NCI-H146 treated with DMSO at 0.1 percent for 48 hours (cell line): ENCODE data around the gene BRINP3.
A peak's percentile ranks its signal among the peaks of the same experiment; 100 is the strongest.

ENCODE experiments used
- DNase-seq: peaks from one replicate; lab custom pipeline; 2025; ENCODE audit not compliant: unreplicated experiment; lab: John Stamatoyannopoulos, UW

The BRINP3 gene

DNA sequence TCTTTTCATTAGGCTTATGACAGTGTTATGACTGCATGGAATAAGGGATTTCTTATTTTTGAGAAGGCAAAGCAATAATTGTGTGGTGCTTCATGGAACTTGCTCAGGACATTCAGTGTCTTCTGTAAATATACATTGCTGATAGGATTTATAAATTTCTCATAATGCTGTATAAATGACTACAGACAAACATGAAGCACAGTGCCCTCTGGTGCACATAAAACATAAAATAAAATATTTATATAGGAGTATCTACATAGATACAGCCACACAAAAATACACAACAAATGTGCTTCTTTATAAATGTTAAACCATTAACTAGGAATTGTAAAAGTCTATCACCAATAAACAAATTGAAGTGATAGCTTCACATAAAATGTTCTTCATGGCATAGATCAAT lies 24.1 kb downstream of the BRINP3 start:
- no peak for DNase-seq

DNA sequence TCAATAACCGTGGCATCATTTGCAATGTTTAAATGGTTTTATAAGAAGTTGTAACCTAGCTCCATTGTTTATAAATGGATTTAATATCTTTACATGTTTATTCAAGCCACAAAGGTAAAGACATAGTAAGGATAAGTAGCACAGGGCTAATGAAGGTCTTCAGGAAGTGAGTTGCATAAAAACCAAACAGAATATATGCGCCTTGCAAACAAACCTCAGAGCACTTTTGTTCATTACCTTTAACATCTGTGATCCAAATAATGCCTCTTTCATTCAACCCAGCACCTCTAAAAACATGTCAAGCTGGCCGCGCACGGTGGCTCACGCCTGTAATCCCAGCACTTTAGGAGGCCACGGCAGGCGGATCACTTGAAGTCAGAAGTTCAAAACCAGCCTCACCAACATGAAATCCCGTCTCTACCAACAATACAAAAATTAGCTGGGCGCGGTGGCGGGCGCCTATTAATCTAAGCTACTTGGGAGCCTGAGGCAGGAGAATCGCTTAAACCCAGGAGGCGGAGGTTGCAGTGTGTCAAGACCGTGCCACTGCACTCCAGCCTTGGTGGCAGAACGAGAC lies 25.3 kb downstream of the BRINP3 start:
- DNase-seq = peak; percentile 12

DNA sequence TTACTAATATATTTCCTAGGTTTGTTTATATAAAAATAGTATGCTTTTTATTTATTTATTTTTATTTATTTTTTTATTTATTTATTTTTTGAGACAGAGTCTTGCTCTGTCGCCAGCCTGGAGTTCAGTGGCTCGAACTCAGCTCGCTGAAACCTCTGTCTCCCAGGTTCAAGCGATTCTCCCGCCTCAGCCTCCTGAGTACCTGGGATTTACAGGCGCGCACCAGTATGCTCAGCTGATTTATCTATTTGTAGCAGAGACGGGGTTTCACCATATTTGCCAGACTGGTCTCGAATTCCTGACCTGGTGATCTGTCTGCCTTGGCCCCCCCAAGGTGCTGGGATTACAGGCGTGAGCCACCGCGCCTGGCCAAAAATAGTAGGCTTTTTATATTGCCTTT lies 33.2 kb downstream of the BRINP3 start:
- DNase-seq = no peak

DNA sequence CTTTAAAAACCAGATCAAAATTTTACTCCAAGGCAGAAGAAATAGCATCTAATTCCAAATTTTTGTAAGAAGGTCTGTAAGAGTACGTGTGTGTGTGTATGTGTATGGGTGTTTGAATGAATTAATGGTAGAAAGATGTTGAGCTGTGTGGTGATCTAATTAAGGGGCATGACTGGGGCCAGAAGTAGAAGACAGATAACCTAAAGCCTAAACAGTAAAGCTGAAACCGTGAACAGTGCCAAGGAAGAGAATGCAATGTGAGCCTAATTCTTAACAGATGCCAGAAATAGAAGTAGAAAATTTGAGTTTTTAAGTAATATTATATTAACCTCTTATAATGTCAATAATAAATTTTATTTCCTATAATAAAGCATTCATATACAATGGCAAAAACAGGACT lies 38.2 kb downstream of the BRINP3 start:
- DNase-seq = no peak

DNA sequence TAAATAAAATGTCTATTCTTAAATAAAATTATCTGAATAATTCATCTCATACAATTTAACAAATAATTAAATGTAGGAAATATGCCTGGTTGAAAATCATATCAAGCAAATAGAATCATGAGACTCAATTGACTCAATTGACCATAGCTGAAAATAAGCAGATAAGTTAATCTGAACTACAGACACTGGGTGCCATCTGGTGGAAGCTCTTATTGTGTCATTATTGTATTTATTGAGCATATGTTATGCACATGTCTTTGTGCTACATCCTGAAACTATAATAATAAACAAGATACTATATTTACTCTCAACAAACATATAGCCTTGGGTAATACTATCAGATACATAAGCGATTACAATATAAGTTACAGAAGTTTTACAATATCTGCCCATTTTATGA lies 41.0 kb downstream of the BRINP3 start:
- peak; percentile 1 for DNase-seq

DNA sequence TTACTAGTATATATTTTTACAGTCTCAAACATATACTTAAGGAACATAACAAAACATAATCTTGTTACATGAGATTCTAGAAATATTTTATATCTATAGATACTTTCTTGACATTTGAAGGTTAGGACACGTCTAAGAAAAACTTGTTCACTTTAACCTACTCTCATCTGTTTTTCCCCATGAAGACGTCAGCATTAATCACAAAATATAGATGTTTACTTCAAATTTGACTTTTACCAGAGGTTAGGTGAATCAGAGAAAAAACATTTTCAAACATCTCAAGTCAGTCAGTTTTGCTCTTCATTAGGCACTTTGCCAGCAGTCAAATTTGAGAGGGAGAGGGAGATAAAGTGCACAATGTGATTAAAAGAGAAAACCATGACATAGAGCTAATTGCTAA lies 47.7 kb downstream of the BRINP3 start:
- no peak for DNase-seq

DNA sequence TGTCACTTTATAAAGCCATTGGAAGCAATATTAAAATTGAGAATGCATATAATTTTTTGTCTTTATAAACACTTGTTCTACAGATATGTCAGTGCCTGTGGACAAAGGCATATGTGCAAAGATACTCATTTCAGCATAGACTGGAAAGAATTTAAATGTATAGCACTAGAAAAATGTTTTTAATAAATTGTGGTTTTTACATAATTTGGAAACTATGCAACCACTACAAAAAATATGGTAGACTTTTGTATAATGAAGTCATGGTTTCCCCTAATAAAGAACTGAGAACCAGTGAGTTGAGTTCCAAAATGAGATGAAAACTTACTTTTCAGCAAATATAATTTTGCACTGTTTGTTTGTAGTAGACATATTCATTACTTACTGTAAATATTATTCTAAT lies 48.5 kb downstream of the BRINP3 start:
- DNase-seq = no peak

DNA sequence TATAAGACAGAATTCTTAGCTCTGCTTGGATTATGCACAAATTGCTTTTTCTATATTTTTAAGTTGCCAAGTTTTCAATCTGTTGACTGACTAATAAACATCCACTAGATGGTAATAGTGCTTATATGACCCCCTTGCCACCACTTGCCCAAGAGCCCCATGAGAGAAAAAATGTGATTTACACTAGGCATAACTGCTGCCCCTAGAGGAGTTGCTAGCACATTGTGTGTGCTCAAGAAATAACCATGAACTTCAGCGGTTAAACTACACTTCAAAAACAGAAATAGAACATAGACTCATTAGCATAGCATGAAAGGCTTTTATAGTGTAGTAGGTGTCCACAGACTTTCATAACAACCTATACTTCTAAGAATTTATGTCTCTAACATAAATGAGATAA lies 61.4 kb downstream of the BRINP3 start:
- no peak for DNase-seq

DNA sequence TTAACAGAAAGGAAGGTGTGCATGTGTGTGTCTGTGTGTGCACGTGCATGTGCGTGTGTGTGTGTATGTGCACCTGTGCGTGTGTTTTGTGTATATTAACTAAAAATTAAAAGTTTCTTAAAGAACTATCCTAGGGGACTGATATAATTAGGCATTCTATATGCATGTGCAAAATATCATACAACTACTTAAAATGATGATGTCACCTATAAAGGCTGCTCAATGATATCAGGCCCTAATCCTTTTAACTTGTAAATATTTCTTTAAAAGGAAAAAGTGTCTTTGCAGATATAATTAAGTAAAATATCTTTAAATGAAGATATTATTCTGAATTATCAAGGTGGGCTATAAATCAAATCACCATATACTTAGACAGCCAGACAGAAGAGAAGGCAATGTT lies 64.5 kb downstream of the BRINP3 start:
- DNase-seq = no peak

DNA sequence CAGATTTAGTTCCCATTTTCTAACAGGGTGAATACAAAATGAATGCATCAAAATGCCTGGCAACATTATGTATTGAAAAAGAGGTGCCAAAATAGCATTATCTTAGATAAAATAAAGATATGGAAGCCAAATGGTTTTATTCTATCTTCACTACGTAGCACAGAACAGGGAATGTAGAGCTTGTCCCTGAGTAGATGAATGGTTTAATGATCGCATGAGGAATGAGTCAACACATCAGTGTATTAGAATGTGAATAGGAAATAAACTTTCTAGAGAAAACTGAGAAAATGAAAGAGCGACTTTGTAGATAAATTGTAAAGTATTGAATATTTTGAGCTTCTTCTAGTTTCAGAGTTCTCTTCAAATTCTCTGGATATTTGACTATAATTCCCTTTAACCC lies 74.3 kb downstream of the BRINP3 start:
- no peak for DNase-seq

DNA sequence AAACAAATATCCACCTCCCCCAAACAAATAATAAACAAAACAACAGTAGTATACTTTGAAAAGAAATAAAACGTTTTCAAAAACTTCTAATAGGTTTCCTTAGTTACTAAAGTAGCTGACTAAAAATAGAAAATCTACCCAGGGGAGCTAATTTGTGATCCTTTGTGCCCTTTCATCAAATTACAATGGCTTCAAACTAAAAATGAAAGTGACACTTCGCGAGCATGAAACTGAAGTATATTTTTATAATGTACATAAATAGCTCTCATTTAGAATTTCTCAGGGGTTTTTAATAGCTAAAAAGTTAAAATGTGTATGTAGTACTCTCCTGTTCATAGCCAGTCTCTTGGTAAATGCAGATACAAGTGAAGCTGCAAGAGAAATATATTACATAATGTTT lies 78.4 kb downstream of the BRINP3 start:
- no peak for DNase-seq

DNA sequence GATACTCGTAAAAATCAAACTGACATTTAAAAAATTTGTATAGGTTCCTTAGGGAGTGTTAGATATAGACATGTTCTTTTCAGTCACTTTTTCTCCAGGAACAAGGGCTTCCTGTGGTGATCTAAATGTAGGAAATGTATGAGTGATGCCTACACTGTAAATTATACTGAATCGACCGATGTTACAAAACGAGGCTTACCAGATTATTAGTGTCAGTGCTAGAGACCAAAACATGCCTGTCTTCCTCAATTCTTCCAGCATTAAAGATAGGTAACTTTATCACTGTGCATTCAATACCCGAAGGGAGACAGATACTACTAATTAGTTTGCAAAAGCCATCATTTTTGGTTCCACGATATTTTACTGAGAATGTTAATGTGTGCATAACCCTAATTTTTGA lies 86.1 kb downstream of the BRINP3 start:
- peak; percentile 6 for DNase-seq

DNA sequence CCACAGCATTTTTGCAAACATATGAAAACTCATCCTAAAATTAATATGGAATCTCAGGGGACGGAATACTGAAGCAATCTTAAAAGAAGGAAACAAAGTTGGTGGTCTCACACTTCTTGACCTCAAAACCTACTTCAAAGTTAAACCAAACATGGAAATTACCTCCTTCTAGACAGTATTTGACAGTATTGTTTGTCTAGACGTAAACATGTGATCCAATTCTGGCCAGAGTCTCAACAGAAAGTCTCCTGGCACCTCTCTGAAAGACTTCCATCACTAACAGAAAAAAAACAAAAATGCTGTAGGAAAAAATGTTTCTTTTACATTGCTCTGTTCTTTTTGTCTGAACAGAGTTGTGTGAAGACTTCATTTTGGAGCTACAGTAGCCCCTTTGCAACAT lies 99.7 kb downstream of the BRINP3 start:
- no peak for DNase-seq

DNA sequence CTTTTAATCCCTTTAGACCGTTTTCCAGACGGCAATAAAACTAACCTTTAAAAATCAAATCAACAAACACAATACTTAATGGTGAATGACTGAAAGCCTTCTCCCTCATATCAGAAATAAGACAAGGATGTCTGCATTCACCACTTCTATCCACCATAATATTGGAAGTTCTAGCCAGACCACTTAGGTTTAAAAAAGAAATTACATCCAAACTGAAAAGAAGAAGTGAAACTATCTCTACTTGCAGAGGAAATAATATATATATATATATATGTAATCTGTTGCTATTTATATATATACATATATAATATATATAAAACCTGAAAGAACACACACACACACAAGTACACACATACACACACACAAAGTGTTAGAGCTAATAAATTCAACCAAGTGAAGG lies 100.4 kb downstream of the BRINP3 start:
- no peak for DNase-seq

DNA sequence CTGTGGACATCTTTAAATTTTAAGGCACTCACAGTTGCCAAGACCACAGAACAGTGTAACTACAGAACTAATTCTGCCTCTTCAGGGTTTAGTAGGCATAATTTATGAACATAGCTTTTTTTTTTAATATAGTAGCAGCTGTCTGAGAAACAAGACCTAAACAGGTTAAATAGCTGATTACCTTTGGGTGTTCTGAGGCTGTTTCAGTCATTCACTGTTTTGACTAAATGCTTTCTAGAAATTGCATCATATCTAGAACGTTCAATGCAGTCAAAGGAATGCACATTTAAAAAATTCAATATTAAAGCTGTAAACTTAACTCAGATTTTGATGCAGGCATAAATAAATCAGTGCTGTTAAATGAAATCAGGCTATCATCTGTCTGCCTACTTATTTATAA lies 101.6 kb downstream of the BRINP3 start:
- DNase-seq = no peak

DNA sequence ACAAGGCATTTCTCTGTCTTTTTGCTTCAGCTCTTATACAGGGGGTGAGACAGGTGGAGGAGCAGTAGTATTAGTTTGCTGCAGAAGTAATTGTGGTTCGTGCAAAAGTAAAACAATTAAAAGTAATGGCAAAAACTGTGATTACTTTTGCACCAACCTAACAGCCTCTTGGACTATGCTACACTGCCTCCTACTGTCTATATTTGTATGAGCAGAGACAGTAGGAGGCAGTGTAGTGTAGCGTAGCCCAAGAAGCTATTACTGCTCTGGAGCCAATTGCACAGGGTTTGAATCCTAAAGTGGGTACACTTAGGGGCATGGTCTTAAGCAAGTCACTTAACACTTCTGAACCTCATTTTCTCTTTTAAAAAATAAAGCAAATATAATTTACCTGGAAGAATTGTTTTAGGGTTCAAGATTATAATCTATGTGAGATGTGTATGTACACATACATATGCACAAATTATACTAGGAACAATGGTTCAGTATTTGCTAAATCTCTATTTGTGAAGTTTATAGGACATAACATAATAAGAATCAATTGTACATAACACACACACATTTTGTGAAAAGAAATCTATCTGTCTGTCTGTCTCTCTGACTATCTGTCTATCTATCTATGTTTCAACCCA lies 103.8 kb downstream of the BRINP3 start:
- peak; percentile 24 for DNase-seq

DNA sequence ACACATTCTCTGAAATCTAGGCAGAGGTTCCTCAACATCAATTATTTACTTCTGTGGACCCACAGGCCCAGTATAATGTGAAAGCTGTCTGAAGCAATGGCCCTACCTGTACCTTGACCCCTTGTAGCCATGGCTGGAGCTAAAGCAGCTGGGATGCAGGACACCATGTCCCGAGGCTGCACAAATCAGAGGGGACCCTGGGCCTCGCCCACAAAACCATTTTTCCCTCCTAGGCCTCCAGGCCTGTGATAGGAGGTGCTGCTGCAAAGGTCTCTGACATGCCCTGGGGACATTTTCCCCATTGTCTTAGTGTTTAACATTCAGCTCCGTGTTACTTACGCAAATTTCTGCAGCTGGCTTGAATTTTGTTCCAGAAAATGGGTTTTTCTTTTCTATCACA lies 110.5 kb downstream of the BRINP3 start:
- DNase-seq = no peak

DNA sequence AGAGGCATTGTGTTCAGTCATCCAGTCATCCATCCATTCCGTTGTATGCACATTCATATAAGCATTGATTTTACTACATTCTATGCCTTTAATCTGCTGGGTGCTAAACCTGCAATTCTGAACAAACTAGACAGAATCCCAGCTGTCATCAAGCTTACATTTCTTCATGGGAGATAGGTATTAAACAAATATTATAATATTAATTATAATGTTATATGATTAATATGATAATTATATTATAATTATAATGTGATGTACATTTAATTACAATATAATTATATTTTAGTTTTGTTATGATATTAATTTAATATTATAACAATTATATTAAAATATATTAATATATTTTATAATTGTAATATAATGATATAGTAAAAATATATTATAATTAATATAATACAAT lies 112.4 kb downstream of the BRINP3 start:
- no peak for DNase-seq

DNA sequence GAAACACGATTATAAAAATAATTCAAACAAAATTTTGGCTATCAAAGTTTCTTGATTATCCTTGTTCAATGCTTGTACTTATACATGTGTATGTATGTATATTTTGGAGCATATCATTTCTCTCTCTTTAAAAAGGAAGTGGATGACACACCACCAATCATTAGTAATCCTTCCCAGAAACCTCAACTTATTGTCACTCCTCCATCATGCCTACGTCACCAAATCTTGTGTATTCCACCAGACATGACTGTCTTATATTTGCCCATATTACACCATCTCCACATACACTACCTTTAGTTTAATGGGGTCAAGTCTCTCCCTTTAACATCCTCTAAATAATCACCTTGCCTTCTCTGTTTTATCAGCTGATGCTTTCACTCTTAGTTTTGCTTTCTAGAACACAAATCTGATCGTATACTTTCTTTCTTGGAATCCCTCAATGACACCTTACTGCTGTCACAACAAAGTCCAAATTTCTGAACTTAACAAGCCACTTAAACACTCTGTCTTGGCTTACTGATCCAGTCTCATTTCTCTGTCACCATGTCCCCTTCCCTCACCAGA lies 124.0 kb downstream of the BRINP3 start:
- DNase-seq = no peak

DNA sequence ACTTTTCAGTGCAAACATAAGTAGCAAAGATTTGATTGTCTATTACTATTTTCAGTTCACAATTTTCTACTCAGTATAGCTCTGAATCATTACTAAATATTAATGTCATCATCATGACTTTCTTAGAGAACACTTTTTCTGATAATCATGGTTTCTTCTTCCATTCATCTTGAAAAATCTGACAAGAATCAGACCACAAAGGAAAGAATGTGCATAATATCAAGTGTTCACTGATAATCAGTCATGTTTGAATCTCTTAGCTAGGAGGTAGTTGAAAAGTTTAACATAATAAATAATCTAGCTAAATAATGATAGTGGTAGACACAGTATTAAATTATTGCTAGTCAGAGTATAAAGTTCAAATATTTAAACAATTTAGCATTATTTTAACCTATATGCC lies 133.2 kb downstream of the BRINP3 start:
- DNase-seq = no peak

DNA sequence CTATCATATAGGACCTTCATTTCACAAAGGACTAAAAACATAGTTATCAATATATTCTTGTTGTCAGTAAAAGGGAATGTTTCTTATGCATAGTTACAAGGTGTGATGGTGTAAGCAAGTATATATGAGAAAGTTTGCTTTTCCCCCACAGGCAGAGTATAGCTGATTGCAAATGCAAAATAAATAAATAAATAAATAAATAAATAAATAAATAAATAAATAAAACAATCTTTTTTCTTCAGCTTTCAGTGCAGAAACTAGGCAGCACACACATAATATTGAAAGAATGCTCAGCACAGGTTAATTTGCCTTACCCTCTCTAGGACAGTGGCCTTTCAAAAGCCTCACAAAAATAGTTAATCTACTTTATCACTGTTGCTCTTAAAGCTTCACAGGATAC lies 138.8 kb downstream of the BRINP3 start:
- no peak for DNase-seq

DNA sequence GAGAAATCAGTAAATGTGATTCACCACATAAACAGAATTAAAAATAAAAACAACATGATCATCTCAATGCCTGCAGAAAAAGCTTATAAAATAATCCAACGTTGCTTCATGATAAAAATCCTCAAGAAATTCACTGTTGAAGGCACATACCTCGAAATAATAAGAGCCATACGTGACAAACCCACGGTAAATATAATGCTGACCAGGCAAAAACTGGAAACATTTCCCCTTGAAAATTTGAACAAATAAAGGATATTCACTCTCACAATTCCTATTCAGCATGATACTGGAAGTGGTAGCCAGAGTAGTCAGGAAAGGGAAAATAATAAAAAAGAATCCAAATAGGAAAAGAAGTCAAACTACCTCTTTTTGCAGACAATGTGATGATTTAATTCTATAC lies 148.8 kb downstream of the BRINP3 start:
- DNase-seq = no peak

DNA sequence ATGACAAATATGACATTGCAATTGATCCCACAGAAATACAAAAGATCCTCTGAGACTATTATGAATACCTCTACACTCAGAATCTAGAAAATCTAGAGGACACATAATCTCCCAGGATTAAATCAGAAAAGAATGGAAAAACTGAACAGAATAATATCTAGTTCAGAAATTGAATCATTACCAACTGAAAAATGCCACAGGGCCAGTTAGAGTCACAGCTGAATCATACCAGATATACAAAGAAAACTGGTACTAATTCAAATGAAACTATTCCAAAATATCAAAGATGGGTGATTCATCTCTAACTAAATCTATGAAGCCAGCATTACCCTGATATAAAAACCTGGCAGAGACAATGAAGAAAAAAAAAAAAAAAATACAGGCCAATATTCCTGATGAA lies 149.3 kb downstream of the BRINP3 start:
- DNase-seq = no peak
